HepG2 (cell line): ENCODE results near the gene GUSB. TPM values are rescaled to one million over a fixed set of nuclear protein-coding genes. Genes with fewer than 3 reads are reported as not detected.

Experiments
- ATAC-seq: fragments of 200-7000 bp; cut with Tn5 transposase; 3 replicates; pipeline ENCODE4 v1.9.1; 2020; ENCODE audit warnings: mild to moderate bottlenecking, moderate library complexity
- BruUV-seq: library from RNA; stranded (reverse); fragments of 400-500 nt; replicated peaks from 2 replicates; lab custom pipeline; 2021; lab: Mats Ljungman, UMichigan
- CTCF ChIA-PET: fragments of 300-600 bp; formaldehyde crosslinking; extraction: SDS; loops from one replicate; lab custom pipeline; 2021; ENCODE audit warnings: low total read pairs, inconsistent platforms, low intra/inter-chr PET ratio; lab: Yijun Ruan, JAX
- POLR2A ChIA-PET: fragments of 350-600 bp; sonication (Branson Sonifier 250); formaldehyde crosslinking; loops from one replicate; lab custom pipeline; 2020; ENCODE audit warnings: antibody characterized with exemption, inconsistent platforms; lab: Yijun Ruan, JAX
- DNase-seq: peaks from one replicate; pipeline ENCODE4 v3.0.0-alpha.2; 2015; ENCODE audit warnings: low spot score
- FAIRE-seq: peaks from 3 replicates; lab custom pipeline; 2011; peaks lifted over from hg19 to GRCh38; lab: Jason Lieb, UNC
- H2AFZ ChIP-seq: one replicate; pipeline ENCODE4 v1.6.1; 2011; ENCODE audit warnings: low read length, inconsistent platforms
- H3K27ac ChIP-seq: fragments of 300-600 bp; 3 replicates; pipeline ENCODE4 v1.8.0; 2011; ENCODE audit warnings: mixed run types, mild to moderate bottlenecking, mixed read lengths, low read length, inconsistent platforms; ENCODE audit not compliant: insufficient read depth; ENCODE audit errors: extremely low read length
- H3K27me3 ChIP-seq, 2 experiments: fragments of 200-600 bp in 1 of 2; 2 replicates in 1 of 2; 3 replicates in 1 of 2; pipeline versions ENCODE4 v1.6.0 to v1.8.0; 2011; ENCODE audit warnings: low read length in 2 of 2, mild to moderate bottlenecking in 2 of 2, moderate library complexity in 2 of 2, inconsistent platforms in 1 of 2; ENCODE audit not compliant: insufficient read depth in 2 of 2, control insufficient read depth in 1 of 2
- H3K36me3 ChIP-seq, 2 experiments: fragments of 200-600 bp in 1 of 2; replicated peaks in 1 of 2; 2 replicates in 1 of 2; 3 replicates in 1 of 2; pipeline versions ENCODE4 v1.5.1 to v1.8.0; 2011; ENCODE audit warnings: low read length in 2 of 2, inconsistent platforms in 1 of 2; ENCODE audit not compliant: insufficient read depth in 2 of 2, control insufficient read depth in 1 of 2
- H3K4me1 ChIP-seq: 2 replicates; pipeline ENCODE4 v1.5.1; 2012; ENCODE audit warnings: low read length, inconsistent platforms; ENCODE audit not compliant: insufficient read depth
- H3K4me2 ChIP-seq: 2 replicates; pipeline ENCODE4 v1.6.0; 2011; ENCODE audit warnings: low read depth, low read length, inconsistent platforms
- H3K4me3 ChIP-seq, 3 experiments: fragments of 200-600 bp in 1 of 3; sonication (generic), shearing (Covaris generic) in 1 of 3; replicated peaks in 1 of 3; 2 replicates each; pipeline ENCODE4 v1.5.1; 2011 to 2016; ENCODE audit warnings: low read length in 3 of 3, inconsistent platforms in 2 of 3, low read depth in 2 of 3, mild to moderate bottlenecking in 2 of 3, control low read depth in 1 of 3, mixed read lengths in 1 of 3; ENCODE audit not compliant: insufficient read depth in 1 of 3
- H3K79me2 ChIP-seq: one replicate; pipeline ENCODE4 v1.6.1; 2011; ENCODE audit warnings: low read length, inconsistent platforms; ENCODE audit not compliant: insufficient read depth
- H3K9ac ChIP-seq: 2 replicates; pipeline ENCODE4 v1.6.0; 2011; ENCODE audit warnings: mild to moderate bottlenecking, low read depth, low read length, inconsistent platforms; ENCODE audit not compliant: insufficient read depth
- H3K9me3 ChIP-seq: 2 replicates; pipeline ENCODE4 v1.5.1; 2012; ENCODE audit warnings: mild to moderate bottlenecking, low read length
- H4K20me1 ChIP-seq: 2 replicates; pipeline ENCODE4 v1.6.0; 2011; ENCODE audit warnings: inconsistent platforms, mild to moderate bottlenecking, low read length, moderate library complexity; ENCODE audit not compliant: insufficient read depth
- FOXK1 ChIP-seq: sonication (generic); formaldehyde crosslinking; IDR thresholded peaks from 2 replicates; pipeline ENCODE4 v1.4.0; 2020; ENCODE audit warnings: low read depth, missing genetic modification reagents, borderline replicate concordance
- GMEB1 ChIP-seq: sonication (generic); formaldehyde crosslinking; IDR thresholded peaks from 2 replicates; pipeline ENCODE4 v1.5.1; 2020; ENCODE audit warnings: missing genetic modification reagents, mild to moderate bottlenecking, borderline replicate concordance
- MXD4 ChIP-seq: IDR thresholded peaks from 2 replicates; pipeline ENCODE4 v1.6.1; 2016; ENCODE audit warnings: mild to moderate bottlenecking, missing biosample characterization, missing genetic modification reagents
- NKX3-1 ChIP-seq: sonication (generic); formaldehyde crosslinking; IDR thresholded peaks from 2 replicates; pipeline ENCODE4 v1.5.0; 2020; ENCODE audit warnings: missing genetic modification reagents
- SMARCE1 ChIP-seq: fragments of 450-650 bp; IDR thresholded peaks from 2 replicates; pipeline ENCODE4 v1.6.1; 2017; ENCODE audit warnings: borderline replicate concordance
- THAP9 ChIP-seq: sonication (generic); formaldehyde crosslinking; IDR thresholded peaks from 2 replicates; pipeline ENCODE4; 2020; ENCODE audit warnings: missing genetic modification reagents, mild to moderate bottlenecking, borderline replicate concordance
- ZBTB43 ChIP-seq: sonication (generic); formaldehyde crosslinking; conservative IDR thresholded peaks from 2 replicates; pipeline ENCODE4 v1.4.0; 2020; ENCODE audit warnings: missing genetic modification reagents
- ZFP36L2 ChIP-seq: sonication (generic); formaldehyde crosslinking; IDR thresholded peaks from 2 replicates; pipeline ENCODE4 v1.4.0; 2020; ENCODE audit warnings: missing genetic modification reagents
- ZNF44 ChIP-seq: sonication (generic); formaldehyde crosslinking; IDR thresholded peaks from 2 replicates; pipeline ENCODE4 v1.5.1; 2020; ENCODE audit warnings: mild to moderate bottlenecking, missing genetic modification reagents
- ZNF451 ChIP-seq: sonication (generic); formaldehyde crosslinking; IDR thresholded peaks from 2 replicates; pipeline ENCODE4 v1.5.0; 2020; ENCODE audit warnings: mild to moderate bottlenecking, missing genetic modification reagents
- ZNF562 ChIP-seq: sonication (generic); formaldehyde crosslinking; IDR thresholded peaks from 2 replicates; pipeline ENCODE4 v1.8.0; 2022; ENCODE audit warnings: missing genetic modification reagents, borderline replicate concordance
- ZNF768 ChIP-seq: sonication (generic); formaldehyde crosslinking; IDR thresholded peaks from 2 replicates; pipeline ENCODE4 v1.4.0; 2020; ENCODE audit warnings: missing genetic modification reagents
- ZZZ3 ChIP-seq: sonication (generic); formaldehyde crosslinking; IDR thresholded peaks from 2 replicates; pipeline ENCODE4 v1.4.0; 2020; ENCODE audit warnings: missing genetic modification reagents, mild to moderate bottlenecking, borderline replicate concordance
- WGBS: methylation state at CpG from one replicate; pipeline ENCODE4 v1.1.6; 2017; ENCODE audit warnings: low lambda C conversion rate; 5-methylcytosine and 5-hydroxymethylcytosine counted together
- in situ Hi-C: cut with HindIII; loops from 2 replicates; pipeline ENCODE4 v1.10.0; 2017; ENCODE audit warnings: low pct_unique_long_range_greater_than_20kb; ENCODE audit not compliant: extremely low pct_ligation_motif_present
- intact Hi-C: fragments of 100-400 bp; cut with micrococcal nuclease; formaldehyde crosslinking; loops from one replicate; pipeline ENCODE4 v1.10.0; 2022; ENCODE audit not compliant: unreplicated experiment
- polyA plus RNA-seq, 8 experiments: library from polyadenylated mRNA; depleted of rRNA in 3 of 8; stranded (reverse) in 7 of 8; unstranded in 1 of 8; fragments of >200 nt; fragmentation: Illumina TruSeq in 4 of 8; extraction: Trizol in 4 of 8; gene quantifications; 2 replicates each; pipeline versions ENCODE4 v1.2.1 to v1.2.3, GENCODE V29; 2011 to 2016; ENCODE audit warnings: low read depth in 4 of 8, missing spikeins in 1 of 8, mixed read lengths in 1 of 8; ENCODE audit not compliant: insufficient read depth in 1 of 8
- total RNA-seq, 5 experiments: library from RNA; depleted of rRNA; stranded (reverse); fragments of >200 nt; fragmentation: Illumina TruSeq; extraction: Trizol; gene quantifications; 2 replicates each; pipeline ENCODE4 v1.2.3, GENCODE V29; 2016; ENCODE audit warnings: low read depth in 1 of 5
- TF ChIP-seq, protein P1 (sequence below): sonication (generic); formaldehyde crosslinking; IDR thresholded peaks from 2 replicates; pipeline ENCODE4 v1.8.1; 2023; ENCODE audit warnings: mild to moderate bottlenecking, missing genetic modification reagents

The GUSB gene
- total and polyA plus RNA-seq, 2 of the 13 experiments (the other 11 are each of a cell fraction or from before 2014, with no cell fraction given): 18.8 to 60.0 TPM

GRCh38 chr7:65983965-65984658, 2.1 kb upstream of the GUSB start:
- Histone ChIP-seq H2AFZ (no peak overlapping the region), H3K9ac (no peak overlapping the region), H3K4me3 (no peak overlapping the region), H4K20me1 (no peaks in the 10 kb centered on the region), H3K79me2 (peaks cover 8% of the 10 kb centered on the region), H3K9me3 (no peaks in the 10 kb centered on the region), H3K4me1 (peaks cover 50% of the 10 kb centered on the region), H3K36me3 (peaks cover 0 to 6% of the 10 kb centered on the region in 2 experiments; a peak in 3 of 5 replicates), H3K27ac (no peak overlapping the region), H3K27me3 (no peaks in the 10 kb centered on the region), H3K4me2 (peak overlapping the region; percentile 7; the same call in 1 of the 2 replicates)
- WGBS: 65% methylated on average over 10 of the region's 10 CpGs
- intact Hi-C loops: no loop called here
- DNase-seq (no peak), ATAC-seq (no peak), FAIRE-seq (no peak)
- in situ Hi-C loops: no loop called here
- BruUV-seq: no TSS peak
- TF ChIP-seq NKX3-1 (CRISPR knock-in tag) (no peak), MXD4 (CRISPR knock-in tag) (no peak), SMARCE1 (no peak), FOXK1 (no peak), ZBTB43 (CRISPR knock-in tag) (no peak), ZZZ3 (CRISPR knock-in tag) (no peak), ZNF768 (CRISPR knock-in tag) (no peak), ZFP36L2 (CRISPR knock-in tag) (no peak), ZNF562 (CRISPR knock-in tag) (no peak), THAP9 (no peak), ZNF44 (CRISPR knock-in tag) (no peak), GMEB1 (CRISPR knock-in tag) (no peak), ZNF451 (no peak)
- TF ChIP-seq, protein P1, sequence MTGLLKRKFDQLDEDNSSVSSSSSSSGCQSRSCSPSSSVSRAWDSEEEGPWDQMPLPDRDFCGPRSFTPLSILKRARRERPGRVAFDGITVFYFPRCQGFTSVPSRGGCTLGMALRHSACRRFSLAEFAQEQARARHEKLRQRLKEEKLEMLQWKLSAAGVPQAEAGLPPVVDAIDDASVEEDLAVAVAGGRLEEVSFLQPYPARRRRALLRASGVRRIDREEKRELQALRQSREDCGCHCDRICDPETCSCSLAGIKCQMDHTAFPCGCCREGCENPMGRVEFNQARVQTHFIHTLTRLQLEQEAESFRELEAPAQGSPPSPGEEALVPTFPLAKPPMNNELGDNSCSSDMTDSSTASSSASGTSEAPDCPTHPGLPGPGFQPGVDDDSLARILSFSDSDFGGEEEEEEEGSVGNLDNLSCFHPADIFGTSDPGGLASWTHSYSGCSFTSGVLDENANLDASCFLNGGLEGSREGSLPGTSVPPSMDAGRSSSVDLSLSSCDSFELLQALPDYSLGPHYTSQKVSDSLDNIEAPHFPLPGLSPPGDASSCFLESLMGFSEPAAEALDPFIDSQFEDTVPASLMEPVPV: no peak
- ChIA-PET POLR2A (no interaction called here), CTCF (no interaction called here)
